SK-N-DZ (cell line): ENCODE data around the gene SYT14.

Source experiments
- DNase-seq: peaks from one replicate; pipeline ENCODE4 v3.0.0-alpha.2; 2015; ENCODE audit warnings: low spot score

Gene SYT14

DNA sequence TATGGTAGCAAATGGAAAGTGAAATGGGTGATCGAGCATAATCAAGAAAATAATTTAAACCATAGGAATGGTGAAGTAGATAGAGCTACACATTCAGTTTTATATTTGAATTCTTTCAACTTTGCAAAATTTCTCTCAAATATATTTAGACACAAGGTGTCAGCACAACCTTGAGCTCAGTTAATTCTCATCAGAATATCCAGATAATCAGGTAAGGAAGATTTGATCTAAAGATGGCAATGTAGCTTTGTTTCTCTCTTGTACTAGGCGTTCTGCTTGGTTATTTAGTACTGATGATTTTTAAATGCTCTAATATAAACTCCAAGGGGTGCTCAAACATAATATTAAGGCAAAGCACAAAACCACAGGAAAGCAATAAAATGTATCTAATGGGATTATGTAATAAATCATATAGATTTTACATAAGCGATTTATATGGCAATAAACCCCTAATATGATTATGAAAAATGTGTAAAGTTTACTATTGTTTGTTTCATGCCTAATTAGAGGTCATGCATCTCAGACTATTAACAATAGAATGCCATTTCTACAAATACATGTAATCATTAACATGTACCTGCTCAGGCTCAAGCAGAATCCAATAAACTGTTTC is 262.2 kb downstream of the SYT14 start:
- DNase-seq: no peak

DNA sequence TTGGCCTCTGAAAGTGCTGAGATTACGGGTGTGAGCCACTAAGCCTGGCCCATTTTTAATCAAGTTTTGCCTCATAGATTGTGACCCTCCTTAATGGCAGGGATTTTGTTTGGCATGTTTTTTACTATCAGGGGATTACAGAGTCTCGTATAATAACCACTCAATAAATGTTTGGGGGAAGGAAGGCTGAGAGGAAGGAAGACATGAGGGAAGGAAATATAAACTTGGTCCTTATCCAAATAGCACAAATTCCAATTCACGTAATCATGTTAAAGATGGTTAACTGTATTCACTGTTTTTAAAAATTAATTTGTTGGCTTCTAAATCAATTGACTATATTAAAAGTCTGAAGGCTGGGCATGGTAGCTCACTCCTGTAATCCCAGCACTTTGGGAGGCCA is 263.7 kb downstream of the SYT14 start:
- no peak for DNase-seq

DNA sequence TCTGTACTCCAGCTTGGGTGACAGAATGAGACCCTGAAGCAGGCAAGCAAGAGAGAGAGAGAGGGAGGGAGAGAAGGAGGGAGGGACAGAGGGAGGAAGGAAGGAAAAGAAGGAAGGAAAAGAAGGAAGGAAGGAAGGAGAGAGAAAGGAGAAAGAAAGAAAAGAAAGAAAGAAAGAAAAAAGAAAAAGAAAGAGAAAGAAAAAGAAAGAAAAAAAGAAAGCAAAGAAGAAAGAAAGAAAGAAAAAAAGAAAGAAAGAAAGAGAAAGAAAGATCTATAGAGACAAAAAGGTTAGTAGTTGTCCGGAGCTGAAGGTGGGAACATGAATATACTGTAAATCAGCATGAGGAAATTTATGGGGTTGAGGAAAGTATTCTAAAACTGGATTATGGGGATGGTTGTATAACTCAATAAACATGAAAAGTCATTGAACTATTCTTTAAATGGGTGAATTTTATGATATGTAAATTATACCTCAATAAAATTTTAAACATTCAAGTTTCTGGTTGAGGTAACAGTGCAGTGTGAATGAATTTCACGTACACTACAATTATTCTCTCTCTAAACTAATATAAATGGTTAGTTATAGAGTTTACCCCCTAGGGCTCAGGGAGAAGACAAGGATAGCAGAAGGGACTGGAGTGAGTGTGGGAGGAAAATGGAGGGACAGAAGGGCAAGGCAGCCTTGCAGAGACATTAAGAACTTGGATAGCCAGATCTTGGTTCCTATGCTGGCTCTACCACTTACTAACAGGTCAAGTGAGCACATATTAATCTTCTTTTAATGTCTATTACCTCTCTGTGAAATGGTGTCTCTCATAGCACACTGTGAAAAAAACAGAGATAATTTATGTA is 269.8 kb downstream of the SYT14 start:
- no peak for DNase-seq

DNA sequence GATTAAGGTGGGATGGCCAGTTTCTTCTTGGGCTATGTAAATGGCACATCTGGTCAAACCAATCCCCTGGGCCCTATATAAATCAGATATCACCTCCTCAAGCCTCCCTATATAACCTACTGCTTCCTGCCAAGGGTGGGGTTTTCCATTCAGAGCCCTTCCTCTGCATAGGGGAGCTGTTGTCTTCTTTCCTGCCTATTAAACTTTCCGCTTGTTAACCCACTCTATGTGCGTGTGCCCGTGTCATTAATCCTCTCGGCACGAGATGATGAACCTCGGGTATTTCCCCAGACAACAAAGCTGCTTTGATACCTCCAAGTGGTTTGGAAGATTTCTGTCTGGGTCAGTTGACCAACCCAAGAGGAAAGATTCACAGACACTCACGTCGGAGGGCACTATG is 275.3 kb downstream of the SYT14 start:
- no peak for DNase-seq

DNA sequence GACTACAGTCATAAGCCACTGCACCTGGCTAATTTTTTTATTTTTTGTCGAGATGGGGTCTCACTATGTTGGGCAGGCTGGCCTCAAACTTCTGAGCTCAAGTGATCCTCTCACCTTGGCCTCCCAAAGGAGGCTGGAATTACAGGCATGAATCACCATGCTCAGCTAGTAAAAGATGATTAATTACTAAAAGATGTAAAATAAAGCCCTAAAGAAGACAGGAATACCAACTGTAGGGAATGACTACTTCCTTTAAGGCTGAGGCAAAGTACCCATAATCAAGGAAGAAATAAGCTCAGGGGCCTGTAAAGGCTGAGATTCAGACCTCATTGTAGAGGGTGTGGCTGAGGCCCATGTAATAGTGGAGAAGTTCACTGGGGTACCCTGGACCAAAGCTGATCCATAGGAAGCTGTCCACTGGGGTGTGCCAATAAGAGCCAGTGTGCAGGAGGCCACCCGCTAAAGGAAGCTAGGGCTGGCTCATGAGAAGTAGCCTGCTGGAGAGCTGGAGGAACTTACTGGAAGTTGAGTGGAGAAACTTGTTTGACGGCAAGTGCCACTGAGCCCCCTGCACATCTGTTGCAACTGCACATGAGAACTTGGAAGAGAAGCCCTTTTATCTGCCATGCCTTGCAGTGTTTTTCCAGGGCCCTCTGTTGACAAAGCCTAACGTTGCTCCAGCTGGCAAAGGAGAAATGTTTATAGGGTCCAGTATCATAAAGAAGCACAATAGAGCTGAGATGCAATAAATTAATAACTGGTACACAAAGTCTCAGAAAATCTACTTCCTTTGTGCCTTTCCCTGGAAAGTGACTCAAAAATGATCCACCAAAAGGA is 276.8 kb downstream of the SYT14 start:
- DNase-seq: no peak

DNA sequence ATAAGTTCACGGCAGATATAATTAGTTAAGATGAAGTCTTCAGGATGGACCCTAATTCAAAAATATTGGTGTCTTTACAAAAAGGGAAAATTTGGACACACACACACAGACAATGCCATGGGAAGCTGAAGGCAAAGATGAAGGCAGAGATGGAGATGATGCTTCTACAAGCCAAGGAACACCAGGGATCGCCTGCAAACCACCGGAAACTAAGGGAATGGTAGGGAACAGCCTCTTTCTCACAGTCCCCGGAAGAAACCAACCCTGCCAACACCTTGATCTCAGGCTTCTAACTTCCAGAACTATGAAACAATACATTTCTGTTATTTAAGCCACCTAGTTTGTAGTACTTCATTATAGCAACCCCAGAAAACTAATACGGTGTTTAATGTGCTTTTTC is 279.5 kb downstream of the SYT14 start:
- no peak for DNase-seq

DNA sequence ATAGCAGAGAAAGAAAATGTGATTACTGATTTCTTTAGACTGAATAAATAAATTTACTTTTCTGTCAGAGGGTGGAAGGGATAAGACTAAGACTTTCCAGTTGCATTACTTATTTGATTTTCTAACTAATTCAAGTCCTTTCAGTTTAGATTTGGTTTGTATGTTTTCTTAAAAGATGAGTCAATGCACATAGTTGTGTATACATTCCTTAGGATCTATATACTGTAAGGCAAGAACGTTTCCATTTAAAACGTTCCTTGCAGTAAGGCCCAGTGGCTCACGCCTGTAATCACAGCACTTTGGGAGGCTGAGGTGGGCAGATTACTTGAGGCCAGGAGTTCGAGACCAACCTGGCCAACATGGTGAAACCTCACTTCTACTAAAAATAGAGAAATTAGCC is 280.0 kb downstream of the SYT14 start:
- no peak for DNase-seq
